HG02884 (cell line): Measurements from ENCODE around the gene LEF1.

Source experiments
- ATAC-seq: cut with Tn5 transposase; IDR thresholded peaks from one replicate; pipeline ENCODE4 v1.9.1; 2021; ENCODE audit warnings: mild to moderate bottlenecking, moderate library complexity; ENCODE audit not compliant: unreplicated experiment

Gene LEF1

GRCh38 chr4:108152980-108153379, 15.8 kb downstream of the LEF1 start:
- no peak for ATAC-seq

- no peak for ATAC-seq
Observed at GRCh38 chr4:108149588-108150380, 18.9 kb downstream of the LEF1 start.

- no peak for ATAC-seq
Observed at GRCh38 chr4:108148316-108148715, 20.4 kb downstream of the LEF1 start.

- ATAC-seq = no peak
Observed at GRCh38 chr4:108146819-108147218, 21.9 kb downstream of the LEF1 start.

- ATAC-seq = no peak
Observed at GRCh38 chr4:108146336-108146735, 22.4 kb downstream of the LEF1 start.

GRCh38 chr4:108144451-108144850, 24.3 kb downstream of the LEF1 start:
- no peak for ATAC-seq

- no peak for ATAC-seq
Observed at GRCh38 chr4:108143515-108143914, 25.2 kb downstream of the LEF1 start.

GRCh38 chr4:108142870-108143269, 25.9 kb downstream of the LEF1 start:
- ATAC-seq = no peak

GRCh38 chr4:108141213-108141950, 27.4 kb downstream of the LEF1 start:
- ATAC-seq = no peak

DNA sequence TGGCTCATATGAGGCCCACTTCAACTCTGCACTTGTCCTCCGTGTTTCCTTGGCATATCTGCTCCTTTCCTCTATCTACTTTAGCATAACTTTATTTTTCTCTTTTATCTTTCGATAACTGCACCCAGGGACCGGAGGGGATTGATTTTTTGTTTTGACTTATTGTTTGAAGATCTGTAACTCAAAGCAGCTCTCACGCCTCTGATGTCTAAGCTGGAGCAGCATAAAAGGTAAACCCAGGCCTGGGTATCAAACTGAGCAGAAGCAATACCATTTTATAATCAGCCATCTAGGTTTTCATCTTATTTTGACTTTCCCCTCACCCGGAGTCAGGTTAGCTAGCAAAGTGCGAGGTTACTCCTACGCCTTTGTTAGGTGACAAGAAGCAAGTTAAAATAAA, 28.4 kb downstream of the LEF1 start:
- ATAC-seq = no peak

DNA sequence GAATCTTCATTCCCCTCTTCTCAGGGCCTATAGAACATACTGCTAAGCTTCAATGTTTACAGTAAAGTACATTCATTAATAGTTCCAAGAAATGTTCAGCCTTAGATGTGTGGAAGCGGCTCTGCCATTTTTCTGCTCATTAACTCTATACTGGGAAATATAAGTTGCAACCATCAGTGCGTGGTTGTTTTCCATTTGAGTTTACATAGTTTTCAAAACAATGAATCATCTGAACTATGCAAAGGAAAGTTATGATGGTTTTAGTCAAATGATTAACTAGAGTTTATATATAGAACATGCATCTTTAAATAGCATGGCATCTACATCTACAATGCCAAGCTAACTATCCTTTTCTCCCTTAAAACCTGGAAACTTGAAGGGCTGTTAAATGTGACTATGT, 29.6 kb downstream of the LEF1 start:
- ATAC-seq = no peak

DNA sequence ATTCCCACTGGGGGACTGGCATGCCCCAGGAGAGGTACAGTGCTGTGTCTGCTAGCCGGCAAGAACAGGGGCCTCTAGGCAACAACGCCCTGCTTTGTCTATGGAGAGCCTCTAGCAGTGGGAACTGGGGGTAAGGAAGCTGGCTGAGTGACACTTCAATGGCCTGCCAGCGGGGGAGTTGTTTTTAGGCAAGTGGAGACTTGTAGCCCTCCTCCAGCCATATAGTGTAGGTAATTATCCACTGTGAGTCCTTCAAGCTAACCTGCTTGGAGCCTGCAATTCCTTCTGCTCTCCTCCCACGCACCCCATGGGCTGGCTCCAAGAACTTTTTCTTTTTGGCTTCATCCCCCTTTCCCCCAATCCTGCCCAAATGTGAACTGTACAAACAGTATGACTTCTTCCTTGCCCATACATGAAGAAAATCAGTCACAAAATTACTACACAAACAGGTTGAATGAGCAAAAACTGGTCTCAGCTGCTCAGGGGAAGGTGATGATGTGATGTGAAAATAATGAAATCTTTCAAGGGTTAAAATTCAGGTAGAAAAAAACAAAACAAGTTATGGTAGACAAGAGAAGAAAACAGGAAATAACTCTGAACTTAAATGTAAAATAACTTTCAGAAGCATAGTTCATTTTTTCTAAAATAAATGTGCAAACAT, 33.1 kb downstream of the LEF1 start:
- ATAC-seq = no peak

DNA sequence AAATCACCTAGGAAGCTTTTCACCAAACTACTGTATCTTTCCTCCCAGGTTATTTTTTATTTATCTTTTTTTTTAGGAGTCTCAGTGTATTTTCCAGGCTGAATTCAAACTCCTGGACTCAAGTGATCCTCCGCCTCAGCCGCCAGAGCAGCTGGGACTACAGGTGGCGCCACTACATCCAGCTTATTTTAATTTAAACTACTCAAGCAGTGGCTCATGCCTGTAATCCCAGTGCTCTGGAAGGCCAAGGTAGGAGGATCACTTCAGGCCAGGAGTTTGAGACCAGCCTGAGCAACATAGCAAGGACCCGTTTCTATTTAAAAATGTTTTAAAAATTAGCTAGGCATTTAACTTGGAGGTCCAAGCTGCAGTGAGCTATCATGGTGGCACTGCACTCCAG, 37.8 kb downstream of the LEF1 start:
- no peak for ATAC-seq

GRCh38 chr4:108129196-108129595, 39.5 kb downstream of the LEF1 start:
- ATAC-seq = no peak

DNA sequence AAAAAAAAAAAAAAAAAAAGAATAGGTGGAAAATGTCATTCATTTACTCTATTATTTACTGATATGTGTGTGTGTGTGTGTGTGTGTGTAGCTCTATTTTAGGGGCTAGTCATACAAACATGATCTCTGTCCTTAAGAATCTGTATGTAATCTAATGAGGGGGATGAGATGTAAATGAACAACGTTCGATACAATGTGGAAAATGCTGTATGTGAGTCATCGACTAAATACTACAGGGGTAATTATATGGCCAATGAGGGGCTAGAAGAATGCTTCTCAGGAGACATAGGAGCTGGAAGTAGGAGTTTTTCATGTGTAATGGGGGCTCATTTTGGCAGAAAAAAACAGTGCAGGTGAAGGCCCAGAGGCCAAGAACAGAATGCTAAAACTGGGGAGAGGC, 41.9 kb downstream of the LEF1 start:
- no peak for ATAC-seq

DNA sequence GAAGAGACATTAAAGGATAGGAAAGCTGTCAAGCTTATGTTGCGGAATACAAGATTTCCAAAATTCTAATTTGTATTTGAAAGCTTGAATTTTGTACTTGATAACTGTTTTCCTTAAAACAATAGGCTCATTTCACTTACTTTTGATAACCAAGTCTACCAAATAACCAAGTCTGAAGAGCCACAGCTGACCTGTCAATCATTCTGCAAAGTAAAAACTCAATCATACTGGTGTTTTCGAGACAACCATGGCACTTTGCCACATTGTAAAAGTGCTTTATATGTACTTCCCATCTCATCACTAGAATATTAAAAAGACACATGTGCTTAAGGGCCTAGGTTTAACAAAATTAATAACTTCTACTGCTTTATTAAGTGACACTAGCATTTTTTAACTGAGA, 47.9 kb downstream of the LEF1 start:
- ATAC-seq = no peak

GRCh38 chr4:108119199-108119800, 49.4 kb downstream of the LEF1 start:
- ATAC-seq = peak; percentile 19

DNA sequence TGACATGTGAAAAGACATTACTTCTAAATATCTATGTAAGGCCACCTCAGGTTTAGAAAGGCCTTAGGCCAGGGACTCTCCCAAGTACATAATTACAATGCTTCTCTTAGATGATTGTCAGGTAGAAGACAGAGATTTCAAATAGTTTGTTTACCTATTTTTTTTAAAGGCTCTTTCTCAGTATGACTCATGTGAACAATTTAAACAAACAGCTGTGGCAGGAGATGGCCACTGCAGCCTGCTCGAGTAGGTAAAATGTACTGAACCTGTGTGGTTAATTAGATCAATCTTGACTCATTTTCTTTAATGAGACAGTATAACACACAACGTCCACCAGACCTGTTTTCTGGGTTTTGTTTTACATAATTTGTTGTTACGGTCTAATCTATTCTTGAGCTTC, 50.2 kb downstream of the LEF1 start:
- ATAC-seq = peak; percentile 89

DNA sequence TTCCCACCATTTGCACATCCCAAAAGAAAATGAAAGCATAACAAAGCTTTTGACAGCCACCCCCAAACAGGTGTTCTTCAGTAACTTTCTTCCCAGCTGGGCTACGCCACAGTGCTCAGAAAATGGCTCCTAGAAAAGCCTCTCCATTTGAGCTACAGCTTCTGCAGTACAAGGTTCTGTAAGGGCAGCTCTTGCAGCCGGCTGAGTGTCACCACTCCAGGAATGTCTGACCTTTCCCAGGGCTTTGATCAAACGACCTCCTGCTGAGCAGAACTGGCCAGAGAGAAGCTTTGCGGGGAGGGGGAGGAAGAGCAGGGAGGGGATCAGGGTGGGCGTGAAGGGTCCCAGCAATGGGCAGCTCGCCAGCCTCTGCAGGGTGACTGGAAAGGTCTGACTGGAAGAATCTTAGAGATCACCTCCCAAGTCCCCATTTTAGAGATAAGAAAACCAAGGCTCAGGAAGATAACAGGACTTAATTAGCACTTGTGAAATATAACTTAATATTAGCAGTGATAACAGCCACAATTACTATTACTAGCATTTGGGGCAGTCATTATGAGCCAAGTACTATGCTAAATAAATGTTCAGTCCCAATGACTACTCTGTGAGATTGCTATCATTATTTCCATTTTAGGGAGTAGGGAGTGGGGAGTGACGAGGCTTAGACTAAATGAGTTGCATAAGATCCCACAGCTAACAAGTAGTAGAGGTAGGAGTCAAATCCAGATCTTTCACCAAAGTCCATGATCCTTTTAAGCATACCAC, 51.1 kb downstream of the LEF1 start:
- ATAC-seq = no peak

DNA sequence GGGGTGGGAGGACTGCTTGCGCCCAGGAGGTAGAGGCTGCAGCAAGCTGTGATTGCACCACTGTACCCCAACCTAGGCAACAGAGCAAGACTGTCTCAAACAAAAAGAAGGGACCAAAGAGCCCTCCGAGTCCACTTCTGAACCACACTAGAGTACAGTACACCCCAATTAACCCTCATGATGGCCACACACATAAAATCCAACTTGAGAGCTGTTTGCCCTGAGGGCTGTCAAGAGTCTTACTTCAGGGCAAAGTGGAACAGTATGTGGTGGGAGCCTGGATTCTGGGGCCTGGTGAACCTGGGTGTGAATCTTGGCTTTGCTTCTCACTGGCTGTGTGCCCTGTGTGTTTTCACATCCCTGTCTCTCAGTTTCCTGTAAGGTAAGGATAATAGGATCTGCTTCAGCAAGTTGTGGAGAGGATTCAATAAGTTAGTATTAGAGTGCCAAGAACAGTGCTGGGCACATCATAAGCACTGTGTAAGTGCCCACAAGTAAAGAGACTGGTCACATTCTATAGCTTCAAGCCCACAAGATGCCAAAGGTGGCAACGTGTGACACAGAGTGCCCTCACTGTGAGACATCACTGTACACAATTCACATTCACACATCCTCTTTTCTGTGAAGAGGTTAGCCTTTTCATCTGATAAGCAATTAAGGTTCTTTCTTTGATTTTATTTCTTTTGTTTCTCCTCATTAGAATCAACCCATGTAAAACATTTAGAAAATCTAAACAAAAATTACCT, 52.1 kb downstream of the LEF1 start:
- ATAC-seq = no peak
